NB4 (cell line): ENCODE data around the gene ZNF232.
"Not testable (repeated sequence)": the region's sequence is repeated elsewhere in the genome, so short reads cannot be mapped to it uniquely, and the experiment has no call there.

Source experiments
- DNase-seq: peaks from one replicate; pipeline ENCODE4 v3.0.0; 2010; ENCODE audit warnings: low read depth
- H3K4me3 ChIP-seq: one replicate; pipeline ENCODE4 v1.5.1; 2011; ENCODE audit warnings: mild to moderate bottlenecking, low read depth, low read length, moderate library complexity
- MYC ChIP-seq: IDR thresholded peaks from 2 replicates; pipeline ENCODE4 v1.6.1; 2011; ENCODE audit warnings: low read depth, low read length
- POLR2A ChIP-seq: IDR thresholded peaks from 2 replicates; pipeline ENCODE4 v1.6.1; 2011; ENCODE audit warnings: mild to moderate bottlenecking; ENCODE audit not compliant: insufficient read length; ENCODE audit errors: extremely low read depth
- TF ChIP-seq, protein P1 (sequence below): IDR thresholded peaks from 2 replicates; pipeline ENCODE4 v1.6.1; 2011; ENCODE audit warnings: low read depth, low read length
- TF ChIP-seq, protein P2 (sequence below): IDR thresholded peaks from one replicate; pipeline ENCODE4 v1.5.1; 2012; ENCODE audit warnings: low read depth, low read length

ZNF232 gene

DNA sequence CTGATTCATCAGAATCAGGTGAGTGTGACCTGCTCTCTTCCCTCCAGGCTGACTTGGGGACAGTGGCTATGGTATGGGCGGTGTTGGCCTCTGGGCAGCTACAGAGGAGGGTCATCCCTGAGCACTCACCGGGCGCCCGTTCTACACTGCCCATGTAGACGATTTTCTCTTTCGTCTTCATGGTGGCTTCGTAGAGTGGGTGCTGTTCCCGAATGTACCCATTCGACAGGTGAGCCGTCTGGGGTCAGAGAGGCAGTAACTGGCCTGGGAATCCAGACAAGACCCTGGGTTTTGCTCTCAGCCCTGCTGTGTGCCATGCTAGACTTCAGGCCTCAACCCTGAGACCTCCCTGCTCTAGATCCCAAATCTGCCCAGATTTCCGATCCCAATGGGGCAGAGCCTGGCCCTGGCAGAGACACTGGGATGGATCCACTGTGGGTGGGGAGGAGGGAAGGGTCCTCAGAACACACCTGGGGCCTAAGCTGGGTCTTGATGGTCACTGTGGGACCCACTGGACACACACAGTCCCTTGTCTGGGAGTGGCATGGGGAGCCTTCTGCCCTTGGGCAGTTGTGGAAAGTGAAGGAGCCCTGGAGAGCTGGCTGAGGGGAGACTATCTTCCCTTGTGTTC is 17.3 kb upstream of the ZNF232 start:
- no peak overlapping the region for H3K4me3 ChIP-seq
- DNase-seq: no peak
- TF ChIP-seq POLR2A: no peak
- TF ChIP-seq, protein P1, sequence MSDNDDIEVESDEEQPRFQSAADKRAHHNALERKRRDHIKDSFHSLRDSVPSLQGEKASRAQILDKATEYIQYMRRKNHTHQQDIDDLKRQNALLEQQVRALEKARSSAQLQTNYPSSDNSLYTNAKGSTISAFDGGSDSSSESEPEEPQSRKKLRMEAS: no peak
- TF ChIP-seq, protein P2, sequence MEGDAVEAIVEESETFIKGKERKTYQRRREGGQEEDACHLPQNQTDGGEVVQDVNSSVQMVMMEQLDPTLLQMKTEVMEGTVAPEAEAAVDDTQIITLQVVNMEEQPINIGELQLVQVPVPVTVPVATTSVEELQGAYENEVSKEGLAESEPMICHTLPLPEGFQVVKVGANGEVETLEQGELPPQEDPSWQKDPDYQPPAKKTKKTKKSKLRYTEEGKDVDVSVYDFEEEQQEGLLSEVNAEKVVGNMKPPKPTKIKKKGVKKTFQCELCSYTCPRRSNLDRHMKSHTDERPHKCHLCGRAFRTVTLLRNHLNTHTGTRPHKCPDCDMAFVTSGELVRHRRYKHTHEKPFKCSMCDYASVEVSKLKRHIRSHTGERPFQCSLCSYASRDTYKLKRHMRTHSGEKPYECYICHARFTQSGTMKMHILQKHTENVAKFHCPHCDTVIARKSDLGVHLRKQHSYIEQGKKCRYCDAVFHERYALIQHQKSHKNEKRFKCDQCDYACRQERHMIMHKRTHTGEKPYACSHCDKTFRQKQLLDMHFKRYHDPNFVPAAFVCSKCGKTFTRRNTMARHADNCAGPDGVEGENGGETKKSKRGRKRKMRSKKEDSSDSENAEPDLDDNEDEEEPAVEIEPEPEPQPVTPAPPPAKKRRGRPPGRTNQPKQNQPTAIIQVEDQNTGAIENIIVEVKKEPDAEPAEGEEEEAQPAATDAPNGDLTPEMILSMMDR: no peak
- TF ChIP-seq MYC: no peak

DNA sequence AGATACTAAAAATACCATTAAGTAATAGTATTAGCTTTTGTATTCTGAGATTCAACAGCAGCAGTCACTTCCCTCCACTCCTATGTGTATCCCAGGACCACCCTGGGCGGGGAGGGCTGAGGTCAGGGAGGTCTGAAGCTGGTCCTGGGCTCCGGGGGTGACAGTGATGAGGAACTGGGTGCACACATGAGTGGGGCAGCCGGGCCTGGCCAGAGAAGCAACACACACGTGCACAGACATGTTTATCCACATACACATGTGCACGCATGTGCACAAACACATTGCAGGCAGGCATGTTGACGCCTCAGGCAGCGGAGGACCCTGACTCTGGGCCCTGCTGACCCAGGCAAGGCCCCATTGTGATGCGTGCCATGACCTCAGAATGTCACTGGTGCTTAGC is 16.7 kb upstream of the ZNF232 start:
- H3K4me3 ChIP-seq, DNase-seq: not testable (repeated sequence)

DNA sequence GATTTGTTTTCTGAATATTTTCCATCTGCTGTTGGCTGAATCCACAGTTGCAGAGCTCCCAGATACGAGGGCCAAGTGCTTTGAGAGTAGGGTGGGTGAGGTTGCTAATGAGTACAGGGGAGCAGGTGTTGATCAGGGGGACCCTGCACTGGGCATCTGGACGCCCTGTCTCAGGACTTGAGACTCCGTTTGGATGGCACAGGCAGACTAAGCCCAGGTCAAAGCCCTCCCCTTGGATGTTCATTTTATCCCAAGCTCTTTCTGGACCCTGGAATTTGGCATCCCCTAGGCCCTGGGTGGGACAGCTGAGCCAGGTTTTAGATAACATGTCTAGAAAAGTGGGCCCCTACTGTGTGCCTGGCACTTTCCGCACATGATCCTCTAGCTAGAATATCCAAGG is 16.2 kb upstream of the ZNF232 start:
- DNase-seq: no peak
- H3K4me3 ChIP-seq: no peak overlapping the region
- TF ChIP-seq, protein P1: no peak
- TF ChIP-seq, protein P2: no peak
- TF ChIP-seq POLR2A: no peak
- no peak for TF ChIP-seq MYC

DNA sequence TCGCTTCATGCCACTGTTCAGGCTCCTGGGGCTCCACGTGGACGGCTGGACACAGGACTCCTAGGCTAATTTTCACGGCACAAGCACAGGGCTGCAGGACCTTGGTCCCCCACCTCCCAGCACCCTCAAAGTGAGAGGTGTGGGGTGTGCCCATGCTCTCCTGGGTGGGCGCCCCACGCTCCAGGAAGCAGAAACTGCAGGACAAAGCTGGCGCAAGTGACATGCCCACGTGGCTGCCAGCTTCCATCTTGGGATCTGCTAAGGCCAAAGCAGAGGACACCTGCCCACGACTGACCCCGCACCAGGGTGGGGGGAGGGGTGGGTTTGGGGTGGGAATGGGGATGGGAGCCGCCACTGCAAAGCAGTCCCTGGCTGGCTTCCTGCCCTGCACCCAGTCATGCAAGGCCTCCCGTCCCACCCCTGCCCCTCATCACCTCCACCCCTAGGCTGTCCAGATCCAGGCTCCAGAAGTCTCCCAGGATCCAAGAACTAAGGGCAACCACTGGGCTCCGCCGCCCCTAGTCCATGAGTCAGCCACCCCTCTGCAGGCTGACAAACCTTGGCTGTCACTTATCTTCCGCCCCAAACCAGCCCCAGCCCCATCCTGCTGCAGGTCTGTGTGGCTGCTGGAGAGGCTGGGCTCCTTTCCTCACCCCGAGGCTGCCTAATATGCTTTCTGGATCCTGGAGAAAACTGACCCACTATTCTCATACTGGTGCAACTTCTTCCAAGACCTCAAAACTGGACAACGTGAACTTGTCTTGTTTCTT is 15.2 kb upstream of the ZNF232 start:
- H3K4me3 ChIP-seq: no peak overlapping the region
- TF ChIP-seq MYC: no peak
- TF ChIP-seq, protein P1: no peak
- TF ChIP-seq, protein P2: no peak
- DNase-seq: no peak

DNA sequence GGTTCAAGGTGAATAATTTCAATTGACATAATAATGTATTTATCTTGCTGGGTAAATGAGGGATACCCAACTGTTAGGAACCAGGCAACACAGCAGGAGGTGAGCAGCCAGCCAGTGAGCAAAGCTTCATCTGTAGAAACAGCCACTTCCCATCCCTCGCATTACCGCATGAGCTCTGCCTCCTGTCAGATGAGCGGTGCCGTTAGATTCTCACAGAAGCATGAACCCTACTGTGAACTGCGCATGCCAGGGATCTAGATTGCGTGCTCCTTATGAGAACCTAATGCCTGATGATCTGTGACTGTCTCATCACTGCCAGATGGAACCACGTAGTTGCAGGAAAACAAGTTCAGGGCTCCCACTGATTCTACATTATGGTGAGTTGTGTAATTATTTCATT is 13.2 kb upstream of the ZNF232 start:
- peak; percentile 13 for DNase-seq
- not testable (repeated sequence) for H3K4me3 ChIP-seq

DNA sequence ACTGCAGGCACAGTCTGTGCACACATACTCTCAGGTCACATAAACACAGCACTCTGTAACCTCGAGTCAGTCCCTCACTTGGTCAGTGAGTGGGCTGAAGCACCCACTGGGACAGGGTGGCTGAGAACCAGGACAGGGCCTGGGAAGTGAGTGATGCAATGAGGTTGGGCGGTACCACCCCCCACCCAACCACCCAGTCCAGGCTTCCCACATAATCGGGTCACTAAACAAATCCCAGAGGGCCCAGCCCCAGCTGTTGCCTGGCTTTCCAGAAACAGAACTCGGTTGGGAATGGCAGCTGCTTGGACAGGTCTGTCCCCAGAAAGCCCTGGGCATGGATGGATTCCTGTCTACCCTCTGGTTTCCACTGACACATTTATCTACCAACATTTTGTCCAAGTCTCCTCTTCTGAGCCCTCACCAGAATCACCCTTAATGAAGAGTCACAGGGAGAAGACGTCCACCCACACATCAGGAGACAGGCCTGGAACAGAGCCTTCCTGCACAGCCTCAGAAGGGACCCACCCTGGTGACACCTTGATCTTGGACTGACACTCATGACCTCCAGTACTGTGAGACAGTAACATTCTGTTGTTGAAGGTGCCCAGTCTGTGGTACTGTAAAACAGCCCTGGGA is 12.6 kb upstream of the ZNF232 start:
- not testable (repeated sequence) for H3K4me3 ChIP-seq

DNA sequence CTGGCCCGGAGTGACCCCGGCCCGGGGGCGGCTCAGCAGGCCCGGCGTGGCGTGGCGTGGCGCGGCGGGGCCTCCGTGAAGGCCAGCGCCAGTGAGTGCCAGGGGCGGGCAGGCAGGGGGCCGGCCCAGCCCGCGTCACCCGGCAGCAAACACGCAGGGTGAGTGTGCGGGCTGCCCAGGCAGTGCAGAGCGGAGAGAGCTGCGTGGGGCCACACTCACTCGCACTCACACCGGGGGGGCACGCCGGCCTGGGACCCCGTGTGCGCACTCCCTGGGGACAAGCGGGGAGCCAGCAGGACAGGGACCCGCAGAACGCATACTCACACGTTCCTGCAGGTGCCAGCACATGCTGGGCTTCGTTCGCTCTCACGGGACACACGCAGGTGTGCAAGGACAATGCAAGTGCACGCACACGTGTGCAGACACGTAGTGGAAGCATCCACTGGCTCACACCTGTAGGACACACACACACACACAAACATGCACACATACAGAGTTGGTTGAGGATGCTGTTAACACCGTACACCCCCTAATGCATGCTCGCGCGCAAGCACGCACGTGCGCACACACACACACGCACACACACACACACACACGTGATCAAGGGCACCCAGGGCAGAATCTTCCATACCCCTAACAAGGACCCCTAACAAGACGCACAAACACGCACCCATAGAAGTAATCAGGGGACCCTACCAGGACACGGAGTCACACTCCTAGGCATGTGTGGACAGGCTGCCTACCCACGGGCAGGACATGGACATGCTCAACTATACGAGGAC is 11.9 kb upstream of the ZNF232 start:
- H3K4me3 ChIP-seq: no peak overlapping the region
- TF ChIP-seq, protein P1: no peak
- TF ChIP-seq POLR2A: no peak
- TF ChIP-seq, protein P2: no peak
- no peak for DNase-seq

More for the DNA sequence above, 12.6 kb upstream of the ZNF232 start:
- not testable (repeated sequence) for DNase-seq
